ENCODE measurements around the gene DNAJC6.

DNA sequence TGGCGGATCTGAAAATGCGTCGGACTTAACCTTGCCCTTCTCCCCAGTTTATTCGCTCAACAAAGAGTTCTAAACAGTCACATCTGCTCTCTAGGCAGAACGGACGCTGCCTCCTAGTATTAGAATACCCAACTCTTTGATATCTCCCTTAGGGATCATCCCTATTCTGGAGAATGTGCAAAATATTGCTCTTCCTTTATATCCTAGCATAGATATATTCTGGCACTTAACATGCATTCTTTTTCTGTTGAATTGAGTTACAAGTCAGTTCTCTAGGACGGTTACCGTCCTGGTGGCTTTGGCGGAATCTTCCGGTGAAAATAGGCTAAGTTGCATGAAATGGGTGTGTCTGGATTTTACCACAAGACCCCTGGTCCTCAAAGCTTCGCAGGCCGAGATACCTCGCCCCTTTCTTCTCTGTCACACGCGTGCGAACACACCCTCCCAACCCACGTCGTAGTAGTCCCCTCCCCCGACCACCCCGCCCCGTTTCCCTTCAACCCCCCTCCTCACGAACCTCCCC, 501 bp upstream of the DNAJC6 start:
- no peak for TF ChIP-seq EZH2phosphoT487 (IDR thresholded peaks at IDR 0.05; ENCODE audit: insufficient read depth, low read depth)
- TF ChIP-seq EZH2 (IDR thresholded peaks at IDR 0.05; ENCODE audit: insufficient read depth, poor library complexity, severe bottlenecking), result no peak
